Body of pancreas (tissue), 4 donors: ENCODE results near the gene MRPL21. TPM values are rescaled to one million over a fixed set of nuclear protein-coding genes. Genes with fewer than 3 reads are reported as not detected.
"Not testable (repeated sequence)": the region's sequence is repeated elsewhere in the genome, so short reads cannot be mapped to it uniquely, and the experiment has no call there.

Experiments
- ATAC-seq: fragments of 150-250 bp; one replicate; pipeline ENCODE4 v1.9.1; 2016
- DNase-seq, 4 donors: peaks; one replicate each; pipeline ENCODE4 v3.0.0-alpha.2; 2019
- H3K27ac ChIP-seq, 4 donors: fragments of 200-600 bp; sonication (generic); 1 replicate in 3 of 4; 2 replicates in 1 of 4; pipeline versions ENCODE4 v1.5.1 to v1.6.1; 2016 to 2019; ENCODE audit warnings: mild to moderate bottlenecking in 1 of 4, mixed read lengths in 1 of 4, moderate library complexity in 1 of 4
- H3K27me3 ChIP-seq, 2 donors: fragments of 200-600 bp; sonication (generic); one replicate each; pipeline ENCODE4 v1.6.0; 2016; ENCODE audit warnings: mild to moderate bottlenecking in 1 of 2
- H3K36me3 ChIP-seq, 2 donors: fragments of 200-600 bp; sonication (generic); replicated peaks in 1 of 2; 2 replicates each; pipeline ENCODE4 v1.5.1; 2016; ENCODE audit warnings: low read depth in 2 of 2; ENCODE audit not compliant: insufficient read depth in 1 of 2
- H3K4me1 ChIP-seq: fragments of 200-600 bp; sonication (generic); one replicate; pipeline ENCODE4 v1.6.0; 2016
- H3K4me3 ChIP-seq, 2 donors: fragments of 200-600 bp; sonication (generic); 1 replicate in 1 of 2; 2 replicates in 1 of 2; pipeline ENCODE4 v1.5.1; 2016 to 2019
- H3K9me3 ChIP-seq, 3 donors: fragments of 200-600 bp; sonication (generic); 1 replicate in 2 of 3; 2 replicates in 1 of 3; pipeline ENCODE4 v1.5.1; 2016
- POLR2A ChIP-seq, 3 donors: fragments of 450-650 bp; IDR thresholded peaks; one replicate each; pipeline ENCODE4 v1.6.1; 2016; ENCODE audit warnings: antibody characterized with exemption in 3 of 3, mild to moderate bottlenecking in 2 of 3
- WGBS, 2 donors: methylation state at CpG; one replicate each; pipeline ENCODE4 v1.1.5; 2017; 5-methylcytosine and 5-hydroxymethylcytosine counted together
- intact Hi-C: fragments of 100-400 bp; cut with DNase I; formaldehyde crosslinking; loops from one replicate; pipeline ENCODE4 v1.15.1; 2023
- total RNA-seq, 2 donors: library from RNA; depleted of rRNA; stranded (reverse); fragments of >200 nt; gene quantifications; one replicate each; pipeline ENCODE4 v1.1.0, GENCODE V29; 2016
- TF ChIP-seq, protein P1 (sequence below), 7 experiments: fragments of 450-650 bp in 4 of 7; fragments of 200-600 bp in 3 of 7; sonication (generic) in 3 of 7; IDR thresholded peaks; one replicate each; pipeline ENCODE4 v1.5.1; 2016 to 2019; ENCODE audit warnings: antibody characterized with exemption in 7 of 7

MRPL21 gene
- total RNA-seq, 2 donors from 2014 or later: 21.8 to 45.7 TPM

DNA sequence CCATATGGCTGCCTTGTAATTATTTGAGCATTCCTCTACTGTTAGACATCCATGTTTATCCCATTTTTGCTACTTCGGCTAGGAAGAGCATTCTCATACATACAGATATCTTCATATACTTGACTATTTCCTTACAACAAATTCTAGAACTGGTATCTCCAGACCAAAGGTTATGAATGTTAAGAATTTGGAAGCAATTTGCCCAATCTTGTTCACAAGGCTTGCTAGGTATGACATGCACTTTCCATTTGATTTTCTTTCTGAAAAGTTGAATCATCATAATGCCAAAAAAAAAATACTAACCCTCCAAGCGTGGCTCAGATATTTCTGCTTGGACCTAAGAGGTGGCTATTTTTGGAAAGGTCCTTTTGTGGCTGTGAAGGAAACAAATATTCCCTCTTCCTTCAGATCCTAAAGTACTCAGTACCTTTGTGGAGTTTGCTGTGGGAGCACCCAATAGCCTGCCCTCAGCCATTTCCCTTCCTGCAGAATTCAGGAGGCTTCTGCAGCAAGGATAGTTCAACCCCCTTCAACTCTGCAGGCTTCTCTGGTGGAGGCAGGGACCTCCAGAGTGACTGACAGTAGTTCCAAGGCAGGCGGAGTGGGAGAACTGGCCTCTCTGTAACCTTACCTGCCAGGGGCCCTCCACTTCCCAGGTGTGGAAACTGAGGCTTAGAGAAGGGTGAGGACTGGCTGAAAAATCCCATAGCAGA is 39.9 kb downstream of the MRPL21 start:
- Histone ChIP-seq H3K4me3 (no peak overlapping the region), H3K36me3 (no peaks in the 10 kb centered on the region), H3K27me3 (no peaks in the 10 kb centered on the region), H3K4me1 (no peaks in the 10 kb centered on the region), H3K27ac (no peak overlapping the region), H3K9me3 (no peaks in the 10 kb centered on the region)
- intact Hi-C loops: no loop called here
- no peak for DNase-seq
- no peak for ATAC-seq
- TF ChIP-seq, protein P1, sequence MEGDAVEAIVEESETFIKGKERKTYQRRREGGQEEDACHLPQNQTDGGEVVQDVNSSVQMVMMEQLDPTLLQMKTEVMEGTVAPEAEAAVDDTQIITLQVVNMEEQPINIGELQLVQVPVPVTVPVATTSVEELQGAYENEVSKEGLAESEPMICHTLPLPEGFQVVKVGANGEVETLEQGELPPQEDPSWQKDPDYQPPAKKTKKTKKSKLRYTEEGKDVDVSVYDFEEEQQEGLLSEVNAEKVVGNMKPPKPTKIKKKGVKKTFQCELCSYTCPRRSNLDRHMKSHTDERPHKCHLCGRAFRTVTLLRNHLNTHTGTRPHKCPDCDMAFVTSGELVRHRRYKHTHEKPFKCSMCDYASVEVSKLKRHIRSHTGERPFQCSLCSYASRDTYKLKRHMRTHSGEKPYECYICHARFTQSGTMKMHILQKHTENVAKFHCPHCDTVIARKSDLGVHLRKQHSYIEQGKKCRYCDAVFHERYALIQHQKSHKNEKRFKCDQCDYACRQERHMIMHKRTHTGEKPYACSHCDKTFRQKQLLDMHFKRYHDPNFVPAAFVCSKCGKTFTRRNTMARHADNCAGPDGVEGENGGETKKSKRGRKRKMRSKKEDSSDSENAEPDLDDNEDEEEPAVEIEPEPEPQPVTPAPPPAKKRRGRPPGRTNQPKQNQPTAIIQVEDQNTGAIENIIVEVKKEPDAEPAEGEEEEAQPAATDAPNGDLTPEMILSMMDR (IDR thresholded peaks at IDR 0.05): no peak
- no peak for TF ChIP-seq POLR2A (IDR thresholded peaks at IDR 0.05)
- WGBS, 2 donors: 89 to 95% methylated on average over 2 to 3 of the region's 3 CpGs

DNA sequence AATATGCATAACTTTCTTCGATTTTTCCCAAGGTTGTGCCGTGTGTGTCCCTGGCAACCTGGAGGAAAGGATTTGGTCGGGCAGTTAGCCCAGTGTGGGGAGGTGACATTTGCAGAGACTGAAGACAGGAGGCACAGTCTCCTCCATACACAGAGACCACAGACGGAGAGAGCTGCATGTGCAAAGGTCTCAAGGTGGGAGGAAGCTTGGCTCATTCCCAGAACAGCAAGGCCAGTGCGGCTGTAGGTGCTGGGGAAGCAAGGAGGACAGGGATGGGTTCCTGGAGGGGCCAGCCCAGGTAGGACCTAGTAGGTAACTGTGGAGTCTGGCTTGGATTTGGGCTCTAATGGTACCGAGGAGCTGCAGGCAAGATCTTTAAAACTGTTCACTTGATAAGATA is 41.2 kb downstream of the MRPL21 start:
- 78 to 81% methylated on average over 6 of the region's 6 CpGs for WGBS, 2 donors
- no peak overlapping the region for H3K27ac ChIP-seq
- intact Hi-C loops: no loop called here
- no peaks in the 10 kb centered on the region for H3K9me3 ChIP-seq
- ATAC-seq (no peak), DNase-seq (no peak)
- H3K4me3 ChIP-seq: no peak overlapping the region
- no peaks in the 10 kb centered on the region for H3K27me3 ChIP-seq
- H3K36me3 ChIP-seq: no peaks in the 10 kb centered on the region
- no peak for TF ChIP-seq POLR2A (IDR thresholded peaks at IDR 0.05)
- TF ChIP-seq, protein P1 (IDR thresholded peaks at IDR 0.05): no peak
- peaks cover 3% of the 10 kb centered on the region for H3K4me1 ChIP-seq

DNA sequence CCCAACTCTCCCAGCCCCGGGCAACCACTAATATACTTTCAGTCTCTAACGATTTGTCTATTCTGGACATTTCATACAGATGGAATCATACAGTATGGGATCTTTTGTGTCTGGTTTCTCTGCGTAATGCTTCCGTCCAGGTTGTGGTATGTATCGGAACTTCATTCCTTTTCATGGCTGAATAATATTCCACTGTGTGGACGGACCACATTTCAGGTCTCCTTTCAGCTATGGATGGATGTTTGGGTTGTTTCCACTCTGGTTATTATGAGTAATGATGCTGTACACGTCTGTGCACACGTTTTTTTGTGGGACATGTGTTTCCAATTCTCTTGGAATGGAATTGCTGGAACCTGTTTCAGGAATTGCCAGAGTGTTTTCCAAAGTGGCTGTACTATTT is 44.5 kb downstream of the MRPL21 start:
- no peak overlapping the region for H3K27ac ChIP-seq
- no peak for TF ChIP-seq POLR2A (IDR thresholded peaks at IDR 0.05)
- TF ChIP-seq, protein P1 (IDR thresholded peaks at IDR 0.05): no peak
- no peak for ATAC-seq
- H3K4me1 ChIP-seq: peaks cover 21% of the 10 kb centered on the region
- H3K4me3 ChIP-seq: no peak overlapping the region
- H3K27me3 ChIP-seq: no peaks in the 10 kb centered on the region
- WGBS, 2 donors: 78 to 81% methylated on average over 8 of the region's 8 CpGs
- no peak for DNase-seq
- intact Hi-C loops: no loop called here
- H3K36me3 ChIP-seq: no peaks in the 10 kb centered on the region
- no peaks in the 10 kb centered on the region for H3K9me3 ChIP-seq

DNA sequence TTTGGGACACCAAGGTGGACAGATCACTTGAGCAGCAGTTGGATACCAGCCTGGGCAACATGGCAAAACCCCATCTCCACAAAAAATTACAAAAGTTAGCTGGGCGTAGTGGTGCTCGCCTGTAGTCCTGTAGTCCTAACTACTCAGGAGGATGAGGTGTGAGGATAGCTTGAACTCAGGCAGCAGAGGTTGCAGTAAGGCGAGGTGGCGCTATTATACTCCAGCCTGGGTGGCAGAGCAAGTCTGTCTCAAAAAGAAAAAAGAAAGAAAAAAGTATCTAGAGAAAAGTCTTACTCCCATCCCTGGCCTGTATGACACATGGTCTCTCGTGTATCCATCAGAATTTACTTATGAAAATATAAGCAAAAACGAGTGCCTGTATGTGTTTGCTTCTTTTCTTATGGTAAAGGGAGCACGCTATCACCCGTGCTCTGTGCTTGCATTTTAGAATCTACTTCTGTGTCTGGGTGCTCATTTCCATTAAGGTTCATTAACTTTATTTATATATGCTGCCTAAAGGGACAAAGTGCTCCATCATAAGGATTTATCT is 46.5 kb downstream of the MRPL21 start:
- intact Hi-C loops: no loop called here
- 84 to 86% methylated on average over 8 of the region's 8 CpGs for WGBS, 2 donors
- no peak for TF ChIP-seq POLR2A (IDR thresholded peaks at IDR 0.05)
- TF ChIP-seq, protein P1 (IDR thresholded peaks at IDR 0.05): no peak
- Histone ChIP-seq H3K4me3 (no peak overlapping the region), H3K4me1 (peaks cover 21% of the 10 kb centered on the region), H3K9me3 (no peaks in the 10 kb centered on the region), H3K36me3 (no peaks in the 10 kb centered on the region), H3K27me3 (no peaks in the 10 kb centered on the region), H3K27ac (no peak overlapping the region)
- ATAC-seq (no peak), DNase-seq (no peak)

DNA sequence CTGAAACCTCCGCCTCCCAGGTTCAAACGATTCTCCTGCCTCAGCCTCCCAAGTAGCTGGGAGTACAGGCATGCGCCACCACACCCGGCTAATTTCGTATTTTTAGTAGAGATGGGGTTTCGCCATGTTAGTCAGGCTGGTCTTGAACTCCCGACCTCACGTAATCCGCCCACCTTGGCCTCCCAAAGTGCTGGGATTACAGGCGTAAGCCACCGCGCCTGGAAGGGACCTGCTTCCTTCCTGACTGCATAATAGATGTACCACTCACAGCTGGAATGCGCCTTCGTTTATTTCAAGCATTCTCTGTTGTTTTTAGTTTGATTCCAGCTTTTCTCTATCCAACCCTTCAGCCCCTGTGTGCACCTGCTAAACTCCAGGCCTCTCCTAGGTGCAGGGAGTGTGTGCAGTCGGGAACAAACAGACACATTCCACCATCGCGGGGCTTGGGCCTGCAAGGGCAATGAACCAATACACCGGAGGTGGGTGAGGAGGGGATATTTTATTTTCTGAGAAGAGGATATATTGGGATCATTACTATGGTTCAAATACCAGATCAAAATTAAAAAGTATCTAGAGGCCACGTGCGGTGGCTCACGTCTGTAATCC is 47.1 kb downstream of the MRPL21 start:
- 87 to 88% methylated on average over 20 to 21 of the region's 21 CpGs for WGBS, 2 donors
- peaks cover 21% of the 10 kb centered on the region for H3K4me1 ChIP-seq
- H3K27ac ChIP-seq, intact Hi-C loops, DNase-seq, H3K4me3 ChIP-seq, H3K36me3 ChIP-seq, ATAC-seq, H3K9me3 ChIP-seq, H3K27me3 ChIP-seq: not testable (repeated sequence)
